Ishikawa (cell line): Measurements from ENCODE around the gene RHOBTB3.

Source experiments
- CREB1 ChIP-seq: IDR thresholded peaks from 2 replicates; pipeline ENCODE4 v1.6.1; 2012; ENCODE audit warnings: low read depth
- EGR1 ChIP-seq: IDR thresholded peaks from 2 replicates; pipeline ENCODE4 v1.6.1; 2012
- EP300 ChIP-seq: IDR thresholded peaks from 2 replicates; pipeline ENCODE4 v1.6.1; 2012; ENCODE audit warnings: borderline replicate concordance
- FOXM1 ChIP-seq: IDR thresholded peaks from 2 replicates; pipeline ENCODE4 v1.6.1; 2012; ENCODE audit warnings: low read depth, borderline replicate concordance
- RAD21 ChIP-seq: IDR thresholded peaks from 2 replicates; pipeline ENCODE4 v1.6.1; 2012; ENCODE audit warnings: low read depth
- TCF12 ChIP-seq: IDR thresholded peaks from 2 replicates; pipeline ENCODE4 v1.6.1; 2012; ENCODE audit warnings: low read depth
- YY1 ChIP-seq: IDR thresholded peaks from 2 replicates; pipeline ENCODE4 v1.6.1; 2012; ENCODE audit warnings: low read depth

DNA sequence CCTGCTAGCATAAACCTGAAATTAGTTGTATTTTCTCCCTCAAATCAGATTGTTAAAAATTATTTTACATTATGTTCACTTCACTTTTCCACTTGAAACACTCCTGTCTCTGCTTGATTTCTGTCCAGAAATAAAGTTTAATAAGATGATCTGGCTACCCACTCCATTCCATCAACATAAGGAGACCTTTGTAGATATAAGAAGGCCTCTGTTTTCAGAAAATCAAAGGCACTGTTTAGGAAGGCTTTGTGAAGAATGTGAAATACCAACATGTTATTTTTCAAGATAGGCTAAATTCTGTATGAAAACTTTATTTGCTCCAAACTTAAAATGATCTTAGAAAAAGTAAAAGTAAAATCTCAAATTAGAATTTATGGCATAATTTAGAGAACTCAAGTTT lies 15.1 kb downstream of the RHOBTB3 start:
- TF ChIP-seq CREB1 (no peak), TCF12 (no peak), FOXM1 (no peak), YY1 (no peak), EP300 (no peak), RAD21 (no peak), EGR1 (no peak)
